Body of pancreas (tissue), 4 donors: Measurements from ENCODE around the gene MICB. TPM values are rescaled to one million over a fixed set of nuclear protein-coding genes. Genes with fewer than 3 reads are reported as not detected.

Source experiments
- ATAC-seq: fragments of 150-250 bp; one replicate; pipeline ENCODE4 v1.9.1; 2016
- DNase-seq, 4 donors: peaks; one replicate each; pipeline ENCODE4 v3.0.0-alpha.2; 2019
- H3K27ac ChIP-seq, 4 donors: fragments of 200-600 bp; sonication (generic); 1 replicate in 3 of 4; 2 replicates in 1 of 4; pipeline versions ENCODE4 v1.5.1 to v1.6.1; 2016 to 2019; ENCODE audit warnings: mild to moderate bottlenecking in 1 of 4, mixed read lengths in 1 of 4, moderate library complexity in 1 of 4
- H3K27me3 ChIP-seq, 2 donors: fragments of 200-600 bp; sonication (generic); one replicate each; pipeline ENCODE4 v1.6.0; 2016; ENCODE audit warnings: mild to moderate bottlenecking in 1 of 2
- H3K36me3 ChIP-seq, 2 donors: fragments of 200-600 bp; sonication (generic); replicated peaks in 1 of 2; 2 replicates each; pipeline ENCODE4 v1.5.1; 2016; ENCODE audit warnings: low read depth in 2 of 2; ENCODE audit not compliant: insufficient read depth in 1 of 2
- H3K4me1 ChIP-seq: fragments of 200-600 bp; sonication (generic); one replicate; pipeline ENCODE4 v1.6.0; 2016
- H3K4me3 ChIP-seq, 2 donors: fragments of 200-600 bp; sonication (generic); 1 replicate in 1 of 2; 2 replicates in 1 of 2; pipeline ENCODE4 v1.5.1; 2016 to 2019
- H3K9me3 ChIP-seq, 3 donors: fragments of 200-600 bp; sonication (generic); 1 replicate in 2 of 3; 2 replicates in 1 of 3; pipeline ENCODE4 v1.5.1; 2016
- POLR2A ChIP-seq, 3 donors: fragments of 450-650 bp; IDR thresholded peaks; one replicate each; pipeline ENCODE4 v1.6.1; 2016; ENCODE audit warnings: antibody characterized with exemption in 3 of 3, mild to moderate bottlenecking in 2 of 3
- WGBS, 2 donors: methylation state at CpG; one replicate each; pipeline ENCODE4 v1.1.5; 2017; 5-methylcytosine and 5-hydroxymethylcytosine counted together
- intact Hi-C: fragments of 100-400 bp; cut with DNase I; formaldehyde crosslinking; loops from one replicate; pipeline ENCODE4 v1.15.1; 2023
- small RNA-seq: library from RNA; depleted of rRNA; stranded (forward); fragments of <200 nt; gene quantifications from one replicate; pipeline ENCODE3, GENCODE V24; 2016
- total RNA-seq, 2 donors: library from RNA; depleted of rRNA; stranded (reverse); fragments of >200 nt; gene quantifications; one replicate each; pipeline ENCODE4 v1.1.0, GENCODE V29; 2016
- TF ChIP-seq, protein P1 (sequence below), 7 experiments: fragments of 450-650 bp in 4 of 7; fragments of 200-600 bp in 3 of 7; sonication (generic) in 3 of 7; IDR thresholded peaks; one replicate each; pipeline ENCODE4 v1.5.1; 2016 to 2019; ENCODE audit warnings: antibody characterized with exemption in 7 of 7

MICB gene
- total RNA-seq, 2 donors from 2014 or later = 0.78 TPM; not detected in 1

- no peak overlapping the region for H3K4me3 ChIP-seq
- ATAC-seq (no peak), DNase-seq (peak in 1 of 4 donors; percentile 65)
- H3K27me3 ChIP-seq = no peaks in the 10 kb centered on the region
- H3K9me3 ChIP-seq = no peaks in the 10 kb centered on the region
- intact Hi-C loops = no loop called here
- H3K4me1 ChIP-seq = peaks cover 7% of the 10 kb centered on the region
- TF ChIP-seq, protein P1, sequence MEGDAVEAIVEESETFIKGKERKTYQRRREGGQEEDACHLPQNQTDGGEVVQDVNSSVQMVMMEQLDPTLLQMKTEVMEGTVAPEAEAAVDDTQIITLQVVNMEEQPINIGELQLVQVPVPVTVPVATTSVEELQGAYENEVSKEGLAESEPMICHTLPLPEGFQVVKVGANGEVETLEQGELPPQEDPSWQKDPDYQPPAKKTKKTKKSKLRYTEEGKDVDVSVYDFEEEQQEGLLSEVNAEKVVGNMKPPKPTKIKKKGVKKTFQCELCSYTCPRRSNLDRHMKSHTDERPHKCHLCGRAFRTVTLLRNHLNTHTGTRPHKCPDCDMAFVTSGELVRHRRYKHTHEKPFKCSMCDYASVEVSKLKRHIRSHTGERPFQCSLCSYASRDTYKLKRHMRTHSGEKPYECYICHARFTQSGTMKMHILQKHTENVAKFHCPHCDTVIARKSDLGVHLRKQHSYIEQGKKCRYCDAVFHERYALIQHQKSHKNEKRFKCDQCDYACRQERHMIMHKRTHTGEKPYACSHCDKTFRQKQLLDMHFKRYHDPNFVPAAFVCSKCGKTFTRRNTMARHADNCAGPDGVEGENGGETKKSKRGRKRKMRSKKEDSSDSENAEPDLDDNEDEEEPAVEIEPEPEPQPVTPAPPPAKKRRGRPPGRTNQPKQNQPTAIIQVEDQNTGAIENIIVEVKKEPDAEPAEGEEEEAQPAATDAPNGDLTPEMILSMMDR (IDR thresholded peaks at IDR 0.05) = no peak
- no peak for TF ChIP-seq POLR2A (IDR thresholded peaks at IDR 0.05)
- 65 to 92% methylated on average over 14 of the region's 14 CpGs for WGBS, 2 donors
- peaks cover 10 to 11% of the 10 kb centered on the region in 2 donors for H3K36me3 ChIP-seq
- H3K27ac ChIP-seq = peak overlapping the region in 2 of 4 donors; percentile 21 to 53
Measured at GRCh38 chr6:31558631-31559500, 60.9 kb downstream of the MICB start.

- no peak for ATAC-seq
- Histone ChIP-seq H3K4me3 (no peak overlapping the region), H3K27ac (peak overlapping the region in 2 of 4 donors; percentile 21 to 53), H3K4me1 (peaks cover 7% of the 10 kb centered on the region), H3K9me3 (no peaks in the 10 kb centered on the region), H3K27me3 (no peaks in the 10 kb centered on the region), H3K36me3 (peaks cover 10 to 11% of the 10 kb centered on the region in 2 donors)
- no peak for DNase-seq
- 72 to 77% methylated on average over 4 of the region's 4 CpGs for WGBS, 2 donors
- TF ChIP-seq, protein P1 (IDR thresholded peaks at IDR 0.05) = no peak
- no peak for TF ChIP-seq POLR2A (IDR thresholded peaks at IDR 0.05)
- intact Hi-C loops = no loop called here
Measured at GRCh38 chr6:31559606-31559957, 61.6 kb downstream of the MICB start.

DNA sequence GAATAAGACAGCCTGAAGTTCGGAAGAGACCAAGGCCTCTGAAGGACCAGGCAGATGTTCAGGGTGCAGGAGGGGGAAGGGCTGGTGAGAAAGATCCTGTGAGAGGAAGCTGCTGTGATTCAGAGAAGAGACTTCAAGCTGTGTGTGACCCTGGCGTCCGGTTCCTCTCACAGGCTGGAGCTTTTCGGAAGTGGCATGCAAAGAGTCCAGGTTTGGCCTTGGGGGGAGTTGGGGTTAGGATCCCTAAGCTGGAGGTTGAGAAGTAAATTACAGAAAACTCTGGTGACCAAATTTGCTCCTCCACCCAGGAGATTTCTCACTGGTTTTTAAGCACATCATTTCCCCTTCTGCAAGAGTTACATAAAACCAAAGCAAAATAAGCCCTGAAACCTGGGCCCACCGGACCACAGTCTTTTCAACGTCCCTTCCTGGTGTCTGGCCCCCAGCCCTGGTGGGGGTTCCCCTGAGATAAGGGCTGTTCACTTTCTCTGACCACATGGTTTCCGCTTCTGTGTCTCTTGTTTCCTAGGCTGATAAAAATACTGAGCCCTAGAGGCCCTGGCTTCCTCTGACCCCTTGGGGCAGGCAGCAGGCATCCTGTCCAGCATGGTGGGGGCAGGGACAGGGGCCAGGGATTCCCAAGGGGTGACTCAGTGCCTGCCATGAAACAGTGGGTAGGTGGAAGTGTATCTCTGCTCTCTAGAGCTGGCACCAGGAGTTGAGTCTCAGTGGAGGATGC, 62.2 kb downstream of the MICB start:
- no peaks in the 10 kb centered on the region for H3K27me3 ChIP-seq
- H3K4me1 ChIP-seq = peaks cover 7% of the 10 kb centered on the region
- ATAC-seq (peak; percentile 66), DNase-seq (peak in 2 of 4 donors; percentile 25 to 69)
- H3K36me3 ChIP-seq = peaks cover 10 to 11% of the 10 kb centered on the region in 2 donors
- H3K4me3 ChIP-seq = no peak overlapping the region
- H3K9me3 ChIP-seq = no peaks in the 10 kb centered on the region
- peak overlapping the region in 2 of 4 donors; percentile 21 to 53 for H3K27ac ChIP-seq
- WGBS, 2 donors = 58 to 85% methylated on average over 7 of the region's 7 CpGs
- TF ChIP-seq, protein P1 (IDR thresholded peaks at IDR 0.05) = no peak
- no peak for TF ChIP-seq POLR2A (IDR thresholded peaks at IDR 0.05)
- intact Hi-C loops = no loop called here

GRCh38 chr6:31560697-31561058, 62.7 kb downstream of the MICB start:
- Histone ChIP-seq H3K9me3 (no peaks in the 10 kb centered on the region), H3K4me1 (peaks cover 7% of the 10 kb centered on the region), H3K36me3 (peaks cover 10 to 11% of the 10 kb centered on the region in 2 donors), H3K27ac (peak overlapping the region in 1 of 4 donors; percentile 53), H3K27me3 (no peaks in the 10 kb centered on the region), H3K4me3 (no peak overlapping the region)
- DNase-seq (no peak), ATAC-seq (no peak)
- intact Hi-C loops = no loop called here
- TF ChIP-seq, protein P1 (IDR thresholded peaks at IDR 0.05) = no peak
- peak in 1 of 3 donors; percentile 2 for TF ChIP-seq POLR2A (IDR thresholded peaks at IDR 0.05)

Small RNAs within 50 kb of the gene (small RNA-seq; reads per million reads assigned to genes)
- not detected for gene AL663061.1
- not detected for gene RF00019
- gene SNORD117 = 84.9 reads per million, percentile 96 among the genes with 10 or more reads in this experiment
- not detected for gene SNORD84

Other genes starting within 250 kb of the MICB start
- gene HLA-C, start 226.1 kb upstream of the MICB start, total RNA-seq = 100 to 1,000 TPM in 1 of 2 donors, 10 to 100 TPM in 1; 93.9 to 364 TPM
- 100 to 1,000 TPM; 316 to 342 TPM for gene HLA-B, start 141.0 kb upstream of the MICB start, total RNA-seq
- gene MICA, start 94.5 kb upstream of the MICB start, total RNA-seq = 10 to 100 TPM in 1 of 2 donors, 1 to 10 TPM in 1; 8.3 to 10.9 TPM
- not detected for gene MCCD1, start 30.8 kb downstream of the MICB start, total RNA-seq
- 100 to 1,000 TPM; 132 to 260 TPM for gene DDX39B, start 43.9 kb downstream of the MICB start, total RNA-seq
- gene ATP6V1G2, start 48.5 kb downstream of the MICB start, total RNA-seq = 1 to 10 TPM in 1 of 2 donors, not detected in 1; 1.0 TPM
- gene NFKBIL1, start 49.5 kb downstream of the MICB start, total RNA-seq = 10 to 100 TPM in 1 of 2 donors, 1 to 10 TPM in 1; 5.6 to 27.0 TPM
- not detected for gene LTA, start 74.1 kb downstream of the MICB start, total RNA-seq
- gene TNF, start 77.4 kb downstream of the MICB start, total RNA-seq = 1 to 10 TPM in 1 of 2 donors, under 1 TPM in 1; 0.66 to 1.3 TPM
- under 1 TPM in 1 of 2 donors, not detected in 1; 0.78 TPM for gene LTB, start 84.3 kb downstream of the MICB start, total RNA-seq
- 1 to 10 TPM; 2.9 to 6.9 TPM for gene LST1, start 88.1 kb downstream of the MICB start, total RNA-seq
- not detected for gene NCR3, start 94.9 kb downstream of the MICB start, total RNA-seq
- 1 to 10 TPM; 2.3 to 7.3 TPM for gene AIF1, start 117.1 kb downstream of the MICB start, total RNA-seq
- gene PRRC2A, start 122.6 kb downstream of the MICB start, total RNA-seq = 10 to 100 TPM; 48.8 to 57.4 TPM
- 100 to 1,000 TPM; 101 to 128 TPM for gene BAG6, start 154.5 kb downstream of the MICB start, total RNA-seq
- 1 to 10 TPM in 1 of 2 donors, not detected in 1; 1.6 TPM for gene APOM, start 157.7 kb downstream of the MICB start, total RNA-seq
- 10 to 100 TPM; 15.8 to 22.1 TPM for gene C6orf47, start 162.6 kb downstream of the MICB start, total RNA-seq
- 10 to 100 TPM in 1 of 2 donors, 1 to 10 TPM in 1; 8.9 to 10.9 TPM for gene GPANK1, start 166.9 kb downstream of the MICB start, total RNA-seq
- gene CSNK2B, start 167.9 kb downstream of the MICB start, total RNA-seq = 100 to 1,000 TPM in 1 of 2 donors, 10 to 100 TPM in 1; 98.2 to 100 TPM
- gene LY6G5B, start 171.8 kb downstream of the MICB start, total RNA-seq = 1 to 10 TPM; 6.9 to 8.3 TPM
- 1 to 10 TPM in 1 of 2 donors, not detected in 1; 4.4 TPM for gene LY6G5C, start 182.9 kb downstream of the MICB start, total RNA-seq
- gene ABHD16A, start 205.2 kb downstream of the MICB start, total RNA-seq = 10 to 100 TPM; 24.7 to 38.1 TPM
- not detected for gene LY6G6F, start 208.7 kb downstream of the MICB start, total RNA-seq
- not detected for gene LY6G6D, start 217.2 kb downstream of the MICB start, total RNA-seq
- gene LY6G6C, start 223.6 kb downstream of the MICB start, total RNA-seq = not detected
- not detected for gene MPIG6B, start 225.2 kb downstream of the MICB start, total RNA-seq
- gene DDAH2, start 231.2 kb downstream of the MICB start, total RNA-seq = 10 to 100 TPM; 23.6 to 40.5 TPM
- 10 to 100 TPM; 68.9 to 92.9 TPM for gene CLIC1, start 238.4 kb downstream of the MICB start, total RNA-seq
- gene MSH5, start 241.9 kb downstream of the MICB start, total RNA-seq = 10 to 100 TPM in 1 of 2 donors, 1 to 10 TPM in 1; 6.7 to 12.9 TPM